Measurements from ENCODE around the gene ATOH8. TPM values are rescaled to one million over a fixed set of nuclear protein-coding genes. Genes with fewer than 3 reads are reported as not detected.
"Not testable (repeated sequence)": the region's sequence is repeated elsewhere in the genome, so short reads cannot be mapped to it uniquely, and the experiment has no call there.

The ATOH8 gene
- total RNA-seq, 1 donor from 2014 or later = 9.0 TPM

DNA sequence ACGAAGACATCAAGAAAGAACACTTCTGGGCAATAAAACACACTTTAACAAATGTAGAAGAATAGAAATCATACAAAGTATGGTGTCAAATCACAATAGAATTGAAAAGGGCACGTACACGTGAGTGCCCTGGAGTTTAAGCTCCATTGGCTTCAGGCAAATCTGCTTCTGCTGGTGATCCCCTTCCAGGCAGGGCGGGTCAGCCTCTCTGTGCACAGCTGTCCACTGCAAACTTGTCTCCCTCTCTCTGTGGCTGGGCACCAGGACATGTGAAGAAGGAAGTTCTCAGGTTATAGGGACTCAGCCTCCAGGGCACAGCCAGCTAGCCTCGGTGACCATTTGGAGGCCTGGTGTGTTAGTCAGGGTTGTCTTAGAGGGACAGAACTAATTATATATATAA lies 69.0 kb downstream of the ATOH8 start:
- Mint-ChIP-seq H3K27ac (ENCODE audit: unreplicated experiment) (no peak overlapping the region), H3K9me3 (ENCODE audit: unreplicated experiment) (peaks cover 2% of the 10 kb centered on the region), H3K27me3 (ENCODE audit: unreplicated experiment) (peaks cover 4% of the 10 kb centered on the region), H3K36me3 (ENCODE audit: unreplicated experiment) (no peaks in the 10 kb centered on the region), H3K4me1 (ENCODE audit: low read depth, unreplicated experiment) (peaks cover 8% of the 10 kb centered on the region), H3K4me3 (ENCODE audit: unreplicated experiment) (no peak overlapping the region)
- no peak for DNase-seq
- TF ChIP-seq, protein P1, sequence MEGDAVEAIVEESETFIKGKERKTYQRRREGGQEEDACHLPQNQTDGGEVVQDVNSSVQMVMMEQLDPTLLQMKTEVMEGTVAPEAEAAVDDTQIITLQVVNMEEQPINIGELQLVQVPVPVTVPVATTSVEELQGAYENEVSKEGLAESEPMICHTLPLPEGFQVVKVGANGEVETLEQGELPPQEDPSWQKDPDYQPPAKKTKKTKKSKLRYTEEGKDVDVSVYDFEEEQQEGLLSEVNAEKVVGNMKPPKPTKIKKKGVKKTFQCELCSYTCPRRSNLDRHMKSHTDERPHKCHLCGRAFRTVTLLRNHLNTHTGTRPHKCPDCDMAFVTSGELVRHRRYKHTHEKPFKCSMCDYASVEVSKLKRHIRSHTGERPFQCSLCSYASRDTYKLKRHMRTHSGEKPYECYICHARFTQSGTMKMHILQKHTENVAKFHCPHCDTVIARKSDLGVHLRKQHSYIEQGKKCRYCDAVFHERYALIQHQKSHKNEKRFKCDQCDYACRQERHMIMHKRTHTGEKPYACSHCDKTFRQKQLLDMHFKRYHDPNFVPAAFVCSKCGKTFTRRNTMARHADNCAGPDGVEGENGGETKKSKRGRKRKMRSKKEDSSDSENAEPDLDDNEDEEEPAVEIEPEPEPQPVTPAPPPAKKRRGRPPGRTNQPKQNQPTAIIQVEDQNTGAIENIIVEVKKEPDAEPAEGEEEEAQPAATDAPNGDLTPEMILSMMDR (IDR thresholded peaks at IDR 0.05; ENCODE audit: partially characterized antibody, unreplicated experiment) = no peak

DNA sequence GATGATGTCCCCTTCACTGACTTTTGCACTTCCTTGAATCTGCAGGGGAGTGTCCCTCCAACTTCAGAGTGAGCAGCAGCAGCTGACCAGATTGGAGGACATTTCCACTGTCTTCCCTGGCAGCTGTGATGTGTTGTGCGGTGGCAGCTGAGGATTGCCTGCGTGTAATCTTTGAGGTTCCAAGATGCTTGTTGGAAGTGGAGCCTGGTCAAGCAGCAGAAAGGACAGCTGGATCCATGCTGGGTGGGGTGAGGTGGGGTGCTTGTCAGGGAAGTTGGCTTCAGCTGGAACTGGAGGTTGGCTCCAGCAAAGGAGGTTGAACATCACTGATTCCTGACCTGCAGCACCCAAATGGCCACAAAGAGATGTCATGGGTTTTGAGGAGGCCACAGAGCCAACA lies 70.2 kb downstream of the ATOH8 start:
- Mint-ChIP-seq H3K36me3 (ENCODE audit: unreplicated experiment) (no peaks in the 10 kb centered on the region), H3K4me3 (ENCODE audit: unreplicated experiment) (no peak overlapping the region), H3K27ac (ENCODE audit: unreplicated experiment) (no peak overlapping the region), H3K4me1 (ENCODE audit: low read depth, unreplicated experiment) (peaks cover 5% of the 10 kb centered on the region), H3K27me3 (ENCODE audit: unreplicated experiment) (no peaks in the 10 kb centered on the region), H3K9me3 (ENCODE audit: unreplicated experiment) (no peaks in the 10 kb centered on the region)
- DNase-seq = no peak
- TF ChIP-seq, protein P1 (IDR thresholded peaks at IDR 0.05; ENCODE audit: partially characterized antibody, unreplicated experiment) = no peak

DNA sequence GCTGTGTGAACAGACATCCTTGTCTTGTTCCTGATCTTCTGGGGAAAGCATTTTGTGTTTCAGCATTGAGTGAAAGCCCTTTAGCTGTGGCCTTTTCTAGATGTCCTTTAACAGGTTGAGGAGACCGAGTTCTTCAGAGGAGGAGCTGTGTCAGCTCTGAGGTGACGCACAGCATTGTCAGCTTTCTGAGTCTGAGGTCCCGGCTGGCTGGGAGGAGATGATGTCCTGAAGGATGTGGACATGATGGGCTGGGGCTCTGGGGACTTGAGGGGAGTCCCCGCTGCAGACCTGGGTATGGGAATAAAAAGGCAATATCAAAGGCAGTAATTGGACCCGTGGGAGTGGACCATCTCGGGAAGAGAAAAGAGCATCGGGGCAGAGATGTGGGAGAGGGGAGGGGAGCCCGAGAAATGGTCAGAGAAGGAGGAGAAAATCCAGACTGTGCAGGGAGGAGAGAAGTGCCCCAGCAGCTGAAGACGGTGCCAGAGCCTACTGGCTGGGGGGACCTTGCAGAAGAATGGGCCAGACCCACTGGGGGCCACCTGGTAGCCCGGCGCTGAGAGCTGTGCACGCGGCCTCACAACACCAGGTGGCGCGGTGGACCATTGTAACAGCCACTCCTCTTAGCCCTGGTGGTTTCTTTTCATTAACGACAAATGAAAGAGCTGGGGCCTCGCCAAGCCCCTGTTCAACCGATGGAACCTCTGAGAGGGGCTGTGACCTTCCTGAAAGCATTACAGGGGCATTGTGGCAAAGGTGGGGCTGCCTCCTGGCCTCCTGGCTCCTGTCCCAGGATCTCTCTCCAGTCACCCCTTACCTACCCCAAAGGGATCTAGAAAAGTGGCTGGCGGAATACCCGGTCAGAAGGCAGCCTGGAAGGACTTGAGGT lies 73.4 kb downstream of the ATOH8 start:
- Mint-ChIP-seq H3K36me3 (ENCODE audit: unreplicated experiment) (no peaks in the 10 kb centered on the region), H3K4me1 (ENCODE audit: low read depth, unreplicated experiment) (peaks cover 5% of the 10 kb centered on the region), H3K9me3 (ENCODE audit: unreplicated experiment) (no peaks in the 10 kb centered on the region), H3K27me3 (ENCODE audit: unreplicated experiment) (peaks cover 1% of the 10 kb centered on the region), H3K4me3 (ENCODE audit: unreplicated experiment) (peak overlapping the region; percentile 68), H3K27ac (ENCODE audit: unreplicated experiment) (peak overlapping the region; percentile 34)
- peak; percentile 84 for DNase-seq
- TF ChIP-seq, protein P1 (IDR thresholded peaks at IDR 0.05; ENCODE audit: partially characterized antibody, unreplicated experiment) = peak; percentile 77

DNA sequence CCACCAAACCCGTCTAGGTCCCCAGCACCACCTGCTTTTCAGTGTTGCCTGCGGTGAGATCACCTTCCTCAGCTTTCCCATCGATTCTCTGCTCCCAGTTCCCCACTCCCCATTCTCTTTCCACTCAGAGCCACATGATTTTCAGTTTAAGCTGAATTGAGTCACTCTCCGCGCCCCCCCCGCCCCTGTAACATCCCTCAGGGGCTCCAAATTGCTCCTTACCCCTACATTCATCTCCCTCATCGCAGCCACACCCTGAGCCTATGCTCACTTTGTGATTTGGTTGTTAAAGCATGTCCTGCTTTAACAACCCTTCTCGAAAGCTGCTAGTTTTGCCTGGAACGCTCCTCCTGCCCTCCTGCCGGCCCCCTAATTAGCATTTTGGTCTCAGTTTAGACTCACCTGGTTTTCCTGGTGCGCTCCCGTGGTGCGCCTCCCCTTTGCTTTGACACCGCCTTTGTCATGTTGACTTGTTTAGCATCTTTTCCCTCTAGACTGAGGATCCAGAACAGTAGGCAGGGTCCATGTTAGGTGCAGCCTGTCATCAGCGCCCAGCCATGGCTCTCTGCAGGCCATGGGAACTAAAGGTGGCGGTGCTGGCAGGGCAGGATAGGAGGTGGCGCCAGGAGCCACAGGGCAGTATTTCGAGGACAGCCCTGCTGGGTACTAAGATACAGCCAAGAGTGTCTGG lies 74.2 kb downstream of the ATOH8 start:
- no peak overlapping the region for H3K27ac Mint-ChIP-seq (ENCODE audit: unreplicated experiment)
- H3K4me3 Mint-ChIP-seq (ENCODE audit: unreplicated experiment) = no peak overlapping the region
- DNase-seq = no peak
- H3K4me1 Mint-ChIP-seq (ENCODE audit: low read depth, unreplicated experiment) = peaks cover 5% of the 10 kb centered on the region
- TF ChIP-seq, protein P1 (IDR thresholded peaks at IDR 0.05; ENCODE audit: partially characterized antibody, unreplicated experiment) = no peak
- H3K9me3 Mint-ChIP-seq (ENCODE audit: unreplicated experiment) = no peaks in the 10 kb centered on the region
- H3K36me3 Mint-ChIP-seq (ENCODE audit: unreplicated experiment) = no peaks in the 10 kb centered on the region
- H3K27me3 Mint-ChIP-seq (ENCODE audit: unreplicated experiment) = peaks cover 1% of the 10 kb centered on the region

DNA sequence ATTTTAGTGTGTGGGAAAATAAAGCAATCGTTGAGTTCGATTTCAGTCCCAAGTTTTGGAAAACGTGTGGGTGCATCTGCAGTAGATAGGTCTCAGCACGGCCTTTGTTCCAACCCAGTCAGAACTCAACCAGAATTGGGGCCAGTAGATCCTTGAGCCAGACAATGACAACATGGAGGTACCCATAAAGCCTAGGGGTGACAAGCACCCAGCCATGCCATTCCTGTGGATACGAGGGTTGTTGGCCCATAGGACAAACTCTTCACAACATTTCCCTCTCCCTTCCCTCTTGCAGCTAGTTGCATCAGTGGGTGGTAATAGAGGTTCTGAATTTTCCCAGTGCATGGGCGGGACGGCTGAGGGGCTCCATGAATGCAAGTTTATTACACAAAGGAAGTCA lies 74.9 kb downstream of the ATOH8 start:
- TF ChIP-seq, protein P1 (IDR thresholded peaks at IDR 0.05; ENCODE audit: partially characterized antibody, unreplicated experiment) = no peak
- Mint-ChIP-seq H3K27me3 (ENCODE audit: unreplicated experiment) (peaks cover 1% of the 10 kb centered on the region), H3K4me1 (ENCODE audit: low read depth, unreplicated experiment) (peaks cover 5% of the 10 kb centered on the region), H3K36me3 (ENCODE audit: unreplicated experiment) (no peaks in the 10 kb centered on the region), H3K4me3 (ENCODE audit: unreplicated experiment) (no peak overlapping the region), H3K27ac (ENCODE audit: unreplicated experiment) (no peak overlapping the region), H3K9me3 (ENCODE audit: unreplicated experiment) (no peaks in the 10 kb centered on the region)
- DNase-seq = no peak

DNA sequence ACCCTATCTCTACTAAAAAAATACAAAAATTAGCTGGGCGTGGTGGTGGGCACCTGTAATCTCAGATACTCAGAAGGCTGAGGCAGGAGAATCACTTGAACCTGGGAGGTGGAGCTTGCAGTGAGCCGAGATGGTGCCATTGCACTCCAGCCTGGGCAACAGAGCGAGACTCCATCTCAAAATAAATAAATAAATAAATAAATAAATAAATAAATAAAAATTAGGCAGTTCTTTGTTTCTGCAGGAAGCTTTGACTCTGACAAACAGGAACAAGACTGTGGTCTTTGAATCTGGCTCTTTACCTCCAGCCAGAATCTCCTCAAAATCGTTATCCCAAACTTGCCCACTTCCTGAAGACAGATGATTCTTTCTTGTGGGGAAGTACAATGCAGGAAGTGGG lies 75.6 kb downstream of the ATOH8 start:
- H3K36me3 Mint-ChIP-seq (ENCODE audit: unreplicated experiment); H3K9me3 Mint-ChIP-seq (ENCODE audit: unreplicated experiment); H3K4me3 Mint-ChIP-seq (ENCODE audit: unreplicated experiment); H3K27ac Mint-ChIP-seq (ENCODE audit: unreplicated experiment); H3K4me1 Mint-ChIP-seq (ENCODE audit: low read depth, unreplicated experiment); DNase-seq; H3K27me3 Mint-ChIP-seq (ENCODE audit: unreplicated experiment): not testable (repeated sequence)

All from glutamatergic neuron (in vitro differentiated cells).